Esophagus muscularis mucosa (tissue), 3 donors: ENCODE measurements around the gene GRAMD4.

Source experiments
- CTCF ChIP-seq, 3 experiments: fragments of 200-600 bp in 2 of 3; fragments of 450-650 bp in 1 of 3; sonication (generic) in 2 of 3; IDR thresholded peaks; one replicate each; pipeline ENCODE4 v1.5.1; 2017 to 2019; ENCODE audit warnings: antibody characterized with exemption in 3 of 3, mild to moderate bottlenecking in 2 of 3, moderate library complexity in 1 of 3
- POLR2AphosphoS5 ChIP-seq, 2 donors: sonication (generic); formaldehyde crosslinking; IDR thresholded peaks; one replicate each; pipeline ENCODE4 v1.6.1; 2017; ENCODE audit warnings: antibody characterized with exemption in 2 of 2

DNA sequence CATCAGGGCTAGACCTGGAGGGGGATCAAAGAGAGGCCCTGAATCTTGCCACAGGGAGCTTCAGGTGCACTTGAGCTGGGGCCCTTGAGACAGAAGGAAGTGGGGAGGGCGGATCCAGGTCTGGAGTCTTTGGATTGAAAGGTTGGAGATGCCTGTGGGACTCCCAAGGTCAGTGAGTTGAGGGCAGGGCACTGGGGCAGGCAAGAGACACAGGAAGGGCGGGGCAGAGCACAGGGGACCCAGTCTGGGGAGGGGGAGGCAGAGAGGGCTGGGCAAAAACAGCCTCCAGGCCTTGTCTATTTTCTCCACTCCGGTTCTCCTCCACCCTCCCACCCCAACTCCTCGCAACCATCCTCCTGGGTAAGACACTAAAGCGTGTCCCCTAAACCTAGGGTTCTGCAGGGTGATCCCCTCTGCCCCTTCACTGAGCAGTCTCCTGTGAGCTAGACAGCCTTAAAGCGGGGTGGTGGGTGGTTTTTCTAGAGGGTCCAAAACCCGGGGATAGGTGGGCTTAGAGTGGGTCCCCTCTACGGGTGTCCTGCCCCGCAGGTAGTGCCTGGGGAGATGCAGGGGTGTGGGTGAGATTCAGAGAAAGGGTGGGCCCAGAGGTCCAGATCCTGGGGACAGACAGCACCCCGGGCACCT is 44.2 kb upstream of the GRAMD4 start:
- TF ChIP-seq CTCF (IDR thresholded peaks at IDR 0.05) (no peak), POLR2AphosphoS5 (IDR thresholded peaks at IDR 0.05) (no peak)
